GM19455 (cell line): ENCODE results near the gene TAGLN2.
"Not testable (repeated sequence)": the region's sequence is repeated elsewhere in the genome, so short reads cannot be mapped to it uniquely, and the experiment has no call there.

Source experiments
- ATAC-seq: cut with Tn5 transposase; IDR thresholded peaks from one replicate; pipeline ENCODE4 v1.9.1; 2021; ENCODE audit not compliant: unreplicated experiment

TAGLN2 gene

GRCh38 chr1:159902541-159902940, 22.8 kb downstream of the TAGLN2 start:
- ATAC-seq = no peak

GRCh38 chr1:159900755-159901360, 24.4 kb downstream of the TAGLN2 start:
- ATAC-seq = no peak

GRCh38 chr1:159900086-159900680, 25.1 kb downstream of the TAGLN2 start, which contains the start of gene CFAP45:
TSS of gene CFAP45 (minus strand) at chr1:159900165. CDS start at chr1:159900098, 67 bp downstream.
- no peak for ATAC-seq

- ATAC-seq = not testable (repeated sequence)
These were observed 25.7 kb downstream of the TAGLN2 start for GRCh38 chr1:159899634-159900033.

GRCh38 chr1:159898527-159898926, 26.8 kb downstream of the TAGLN2 start:
- no peak for ATAC-seq

GRCh38 chr1:159897962-159898361, 27.3 kb downstream of the TAGLN2 start:
- no peak for ATAC-seq

- no peak for ATAC-seq
These were observed 28.8 kb downstream of the TAGLN2 start for GRCh38 chr1:159896546-159896930.

- ATAC-seq = no peak
These were observed 29.3 kb downstream of the TAGLN2 start for GRCh38 chr1:159895836-159896545.

- ATAC-seq = no peak
These were observed 30.0 kb downstream of the TAGLN2 start for GRCh38 chr1:159895286-159895685.

GRCh38 chr1:159892944-159893343, 32.4 kb downstream of the TAGLN2 start:
- no peak for ATAC-seq

GRCh38 chr1:159891275-159892157, 33.8 kb downstream of the TAGLN2 start:
- ATAC-seq = peak; percentile 47

GRCh38 chr1:159890390-159890789, 34.9 kb downstream of the TAGLN2 start:
- no peak for ATAC-seq

- peak; percentile 85 for ATAC-seq
These were observed 35.5 kb downstream of the TAGLN2 start for GRCh38 chr1:159889821-159890252.

- ATAC-seq = no peak
These were observed 36.1 kb downstream of the TAGLN2 start for GRCh38 chr1:159889202-159889601.

- no peak for ATAC-seq
These were observed 41.0 kb downstream of the TAGLN2 start for GRCh38 chr1:159884296-159884695.

GRCh38 chr1:159883134-159883533, 42.2 kb downstream of the TAGLN2 start:
- ATAC-seq = no peak

GRCh38 chr1:159882527-159882862, 42.8 kb downstream of the TAGLN2 start:
- ATAC-seq = no peak

- no peak for ATAC-seq
These were observed 43.4 kb downstream of the TAGLN2 start for GRCh38 chr1:159881622-159882526.

- ATAC-seq = no peak
These were observed 44.9 kb downstream of the TAGLN2 start for GRCh38 chr1:159880430-159880829.

- ATAC-seq = no peak
These were observed 45.3 kb downstream of the TAGLN2 start for GRCh38 chr1:159879977-159880376.
